Medulla oblongata (tissue), 1 donor: Measurements from ENCODE around the gene TMEM151A.
"Not testable (repeated sequence)": the region's sequence is repeated elsewhere in the genome, so short reads cannot be mapped to it uniquely, and the experiment has no call there.

ENCODE experiments used
- DNase-seq: peaks from one replicate; pipeline ENCODE4 v3.0.0-alpha.2; 2015; ENCODE audit errors: extremely low spot score

The TMEM151A gene

DNA sequence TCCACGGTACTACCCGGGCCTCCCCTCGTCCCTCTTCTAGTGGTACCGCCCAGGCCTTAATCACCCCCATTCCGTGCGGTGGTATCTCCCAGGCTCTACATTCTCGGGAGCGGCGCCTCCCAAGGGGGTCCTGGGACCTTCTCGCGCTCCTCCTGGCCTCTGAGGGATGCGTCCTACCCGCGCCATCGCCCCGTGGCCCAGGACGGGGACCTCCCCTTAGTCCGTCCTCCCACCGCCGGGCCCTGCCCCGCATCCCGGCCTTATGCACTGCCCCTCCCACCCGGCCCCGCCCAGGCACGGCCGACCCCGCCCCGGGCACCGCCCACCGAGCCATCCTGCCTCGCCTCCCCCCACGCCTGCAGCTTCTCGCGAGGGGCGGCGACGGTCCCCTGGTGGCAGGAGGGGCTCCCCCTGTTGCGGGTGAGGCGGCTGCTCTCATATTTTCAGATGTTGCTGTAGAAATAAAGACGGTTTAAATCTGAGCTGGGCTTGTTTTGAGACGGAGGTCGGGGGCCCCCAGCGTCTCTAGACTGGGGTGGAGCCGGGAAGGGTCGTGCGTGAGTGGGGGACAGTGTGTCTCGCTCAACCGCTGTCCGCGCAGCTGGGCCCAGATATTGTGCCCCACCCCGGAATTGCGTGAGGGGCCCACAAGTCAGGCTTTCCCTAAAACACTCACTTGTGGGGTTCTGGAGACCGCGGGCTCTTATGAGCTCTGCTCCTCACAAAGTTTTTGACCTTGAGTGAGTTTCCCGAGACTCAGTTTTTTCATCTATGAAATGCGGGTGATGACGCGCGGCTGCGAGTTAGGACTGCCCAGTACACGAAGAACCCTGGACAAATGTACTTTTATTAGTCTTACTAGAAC lies 24.1 kb upstream of the TMEM151A start:
- DNase-seq: peak; percentile 87

DNA sequence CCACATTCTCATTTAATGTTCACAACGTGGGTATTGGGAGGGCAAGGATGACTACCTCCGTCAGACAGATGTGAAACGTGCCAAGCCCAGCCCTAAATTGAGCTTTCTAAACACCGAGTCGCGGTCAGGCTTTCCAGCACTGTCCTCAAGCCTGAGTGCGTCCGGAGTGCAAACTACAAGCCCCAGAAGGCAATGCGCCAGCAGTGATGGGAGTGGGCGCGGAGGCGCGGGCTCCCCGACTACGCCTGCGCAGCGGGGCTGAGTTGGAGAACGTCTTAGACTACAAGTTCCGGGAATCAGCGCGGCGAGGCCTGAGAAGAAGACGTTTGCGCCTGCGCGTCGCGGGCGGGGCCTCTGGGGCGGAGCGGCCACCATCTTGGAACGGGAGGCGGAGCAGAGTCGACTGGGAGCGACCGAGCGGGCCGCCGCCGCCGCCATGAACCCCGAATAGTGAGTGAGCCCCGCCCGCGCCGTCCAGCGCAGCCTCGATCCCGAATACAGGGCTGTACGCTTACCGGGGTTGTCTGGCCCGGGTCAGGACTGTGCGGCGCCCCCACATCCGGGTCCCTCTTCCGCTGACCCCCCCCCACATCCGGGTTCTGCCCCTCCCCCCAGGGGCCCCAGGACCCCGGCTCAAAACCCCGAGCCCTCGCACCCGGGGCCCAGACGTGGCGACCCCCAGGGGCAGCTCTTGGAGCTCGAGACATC lies 23.3 kb upstream of the TMEM151A start, which contains the start of gene RAB1B:
Gene RAB1B (plus strand): TSS at position 396 of the 708 bp plus-strand sequence. CDS start 41 bp downstream, at position 437.
- DNase-seq: peak; percentile 100

DNA sequence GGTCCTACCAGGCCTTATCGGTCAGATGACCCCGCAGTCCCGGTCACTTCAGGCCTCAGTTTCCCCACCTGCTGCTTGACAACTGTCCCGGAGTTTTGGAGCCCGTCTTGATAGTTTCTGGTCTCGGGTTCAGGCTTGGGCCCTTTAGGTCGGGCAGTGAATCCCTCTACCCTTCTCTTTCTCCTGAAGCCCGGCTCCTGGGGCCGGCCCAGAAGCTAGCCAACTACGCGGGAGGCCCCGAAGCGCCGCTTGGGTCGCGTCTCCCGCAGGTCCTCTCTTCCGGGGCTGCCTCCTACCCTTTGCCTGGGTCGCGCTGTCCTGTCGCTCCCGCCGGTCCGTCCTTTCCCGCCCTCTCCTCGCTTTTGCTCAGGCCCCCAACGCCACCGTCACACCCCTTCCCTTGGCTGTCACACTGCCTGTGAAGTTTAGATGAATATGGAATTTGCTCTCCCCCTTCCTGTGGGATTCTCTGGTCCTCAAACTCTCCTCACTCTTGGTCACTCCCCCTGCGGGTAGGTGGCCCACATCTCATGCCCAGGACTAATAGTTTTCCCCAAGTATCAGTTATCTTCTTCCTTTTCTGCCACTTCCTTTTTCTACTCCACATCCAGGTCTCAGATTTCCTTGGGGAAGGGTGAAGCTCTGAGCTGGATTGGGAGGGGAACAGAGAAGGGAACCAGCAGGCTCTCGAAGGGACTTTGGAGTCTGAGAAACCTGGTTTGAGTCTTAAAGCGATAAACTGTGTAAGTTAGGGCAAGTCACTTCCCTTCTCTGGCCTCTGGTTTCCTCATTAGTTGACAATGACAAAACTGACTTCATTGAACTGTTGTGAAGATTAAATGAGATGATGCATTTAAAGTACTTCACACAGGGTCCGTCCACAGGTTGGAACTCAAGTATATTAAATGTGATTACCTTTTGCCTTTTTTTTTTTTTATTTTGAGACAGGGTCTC lies 22.5 kb upstream of the TMEM151A start:
- DNase-seq: peak; percentile 46

DNA sequence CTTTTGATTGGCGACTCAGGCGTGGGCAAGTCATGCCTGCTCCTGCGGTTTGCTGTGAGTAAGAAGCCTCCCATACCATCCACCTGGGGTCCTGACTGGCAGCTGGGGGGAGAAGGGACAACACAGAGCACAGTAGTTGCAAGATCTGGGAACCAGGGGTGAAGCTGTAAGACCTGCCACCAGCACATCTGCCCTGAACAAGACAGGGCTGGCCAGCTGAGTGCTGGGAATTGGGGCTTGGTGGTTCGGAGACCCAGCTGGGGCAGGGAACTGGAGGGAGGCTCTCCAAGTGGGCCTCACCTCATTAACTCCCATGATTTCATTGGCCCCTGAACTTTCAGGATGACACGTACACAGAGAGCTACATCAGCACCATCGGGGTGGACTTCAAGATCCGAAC lies 19.9 kb upstream of the TMEM151A start:
- no peak for DNase-seq

DNA sequence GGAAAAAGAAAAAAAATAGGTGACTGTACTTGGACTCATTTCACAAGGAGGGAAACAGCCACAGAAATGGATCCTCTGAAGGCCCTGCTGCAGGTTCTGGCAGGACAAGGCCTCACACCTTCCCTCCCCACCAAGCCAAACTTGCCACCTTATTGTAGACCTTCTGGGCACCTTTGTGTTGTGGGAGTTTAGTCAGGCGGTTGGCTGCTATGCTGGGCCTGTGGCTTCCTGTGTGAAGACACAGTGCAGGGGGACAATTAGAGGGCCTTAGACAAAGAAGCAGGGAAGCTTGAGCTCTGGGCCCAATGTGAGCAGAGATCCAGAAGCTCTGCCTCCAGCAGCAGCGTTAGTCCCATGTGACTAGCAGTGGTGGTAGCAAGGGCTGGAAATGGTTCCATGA lies 19.1 kb upstream of the TMEM151A start:
- DNase-seq: no peak

DNA sequence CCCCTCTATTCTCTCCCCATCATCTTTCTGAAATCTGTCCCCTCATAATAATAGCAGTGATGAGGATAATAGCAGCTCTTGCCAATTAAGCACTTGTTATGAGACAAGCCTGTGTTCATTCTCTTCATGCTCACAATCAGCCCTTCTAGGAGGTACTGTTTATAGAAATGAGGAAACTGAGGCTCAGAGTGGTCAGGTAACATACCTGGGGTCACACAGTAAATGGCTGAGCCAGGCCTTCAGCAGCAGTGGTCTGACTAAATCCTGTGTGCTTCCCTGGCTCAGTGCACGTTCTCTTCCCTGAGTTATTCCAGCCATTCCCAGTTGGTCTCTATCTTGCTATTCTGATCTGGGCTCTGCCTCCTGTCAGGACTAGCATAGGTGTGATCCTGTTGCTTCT lies 17.5 kb upstream of the TMEM151A start:
- no peak for DNase-seq

DNA sequence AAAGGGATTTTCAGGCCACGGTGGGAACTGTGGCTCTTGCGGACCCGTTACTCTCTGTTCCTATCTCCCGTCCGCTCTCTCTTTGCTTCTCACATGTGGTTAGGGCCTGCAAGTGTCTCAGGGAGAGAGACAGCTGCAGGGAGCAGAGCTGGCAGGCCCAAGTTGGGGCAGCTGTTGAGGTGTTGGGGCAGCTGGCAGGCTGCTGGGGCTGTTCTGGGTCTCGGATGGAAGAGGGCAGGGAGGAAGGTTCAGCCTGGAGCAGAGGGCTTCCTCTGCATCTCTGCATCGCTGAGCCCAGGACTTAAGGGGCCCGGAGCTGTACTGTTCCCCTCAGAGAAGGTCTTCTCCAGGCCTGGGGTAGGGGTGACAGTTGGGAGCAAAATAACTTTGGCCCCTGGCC lies 16.3 kb upstream of the TMEM151A start:
- no peak for DNase-seq

DNA sequence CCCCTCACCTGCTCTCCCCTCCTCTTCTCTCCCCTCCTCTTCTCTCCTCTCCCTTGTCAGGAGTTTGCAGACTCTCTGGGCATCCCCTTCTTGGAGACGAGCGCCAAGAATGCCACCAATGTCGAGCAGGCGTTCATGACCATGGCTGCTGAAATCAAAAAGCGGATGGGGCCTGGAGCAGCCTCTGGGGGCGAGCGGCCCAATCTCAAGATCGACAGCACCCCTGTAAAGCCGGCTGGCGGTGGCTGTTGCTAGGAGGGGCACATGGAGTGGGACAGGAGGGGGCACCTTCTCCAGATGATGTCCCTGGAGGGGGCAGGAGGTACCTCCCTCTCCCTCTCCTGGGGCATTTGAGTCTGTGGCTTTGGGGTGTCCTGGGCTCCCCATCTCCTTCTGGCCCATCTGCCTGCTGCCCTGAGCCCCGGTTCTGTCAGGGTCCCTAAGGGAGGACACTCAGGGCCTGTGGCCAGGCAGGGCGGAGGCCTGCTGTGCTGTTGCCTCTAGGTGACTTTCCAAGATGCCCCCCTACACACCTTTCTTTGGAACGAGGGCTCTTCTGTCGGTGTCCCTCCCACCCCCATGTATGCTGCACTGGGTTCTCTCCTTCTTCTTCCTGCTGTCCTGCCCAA lies 15.6 kb upstream of the TMEM151A start:
- no peak for DNase-seq

DNA sequence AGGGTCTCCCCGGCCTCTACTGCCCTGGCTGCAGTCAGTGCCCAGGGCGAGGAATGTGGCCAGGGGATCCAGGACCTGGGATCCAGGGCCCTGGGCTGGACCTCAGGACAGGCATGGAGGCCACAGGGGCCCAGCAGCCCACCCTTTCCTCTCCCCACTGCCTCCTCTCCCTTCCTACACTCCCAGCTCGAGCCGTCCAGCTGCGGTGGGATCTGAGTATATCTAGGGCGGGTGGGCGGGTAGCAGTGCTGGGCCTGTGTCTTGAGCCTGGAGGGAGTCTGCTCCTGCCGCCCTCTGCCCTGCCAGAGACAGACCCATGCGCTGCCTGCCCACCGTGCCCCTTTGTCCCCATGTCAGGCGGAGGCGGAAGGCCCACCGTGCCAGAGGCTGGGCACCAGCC lies 15.1 kb upstream of the TMEM151A start:
- DNase-seq: not testable (repeated sequence)

DNA sequence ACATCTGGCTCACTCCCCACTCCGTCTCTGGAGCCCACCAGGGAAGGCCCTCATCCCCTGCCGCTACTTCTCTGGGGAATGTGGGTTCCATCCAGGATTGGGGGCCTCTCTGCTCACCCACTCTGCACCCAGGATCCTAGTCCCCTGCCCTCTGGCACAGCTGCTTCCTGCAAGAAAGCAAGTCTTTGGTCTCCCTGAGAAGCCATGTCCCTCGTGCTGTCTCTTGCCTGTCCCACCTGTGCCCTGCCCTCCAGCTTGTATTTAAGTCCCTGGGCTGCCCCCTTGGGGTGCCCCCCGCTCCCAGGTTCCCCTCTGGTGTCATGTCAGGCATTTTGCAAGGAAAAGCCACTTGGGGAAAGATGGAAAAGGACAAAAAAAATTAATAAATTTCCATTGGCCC lies 14.6 kb upstream of the TMEM151A start:
- not testable (repeated sequence) for DNase-seq

DNA sequence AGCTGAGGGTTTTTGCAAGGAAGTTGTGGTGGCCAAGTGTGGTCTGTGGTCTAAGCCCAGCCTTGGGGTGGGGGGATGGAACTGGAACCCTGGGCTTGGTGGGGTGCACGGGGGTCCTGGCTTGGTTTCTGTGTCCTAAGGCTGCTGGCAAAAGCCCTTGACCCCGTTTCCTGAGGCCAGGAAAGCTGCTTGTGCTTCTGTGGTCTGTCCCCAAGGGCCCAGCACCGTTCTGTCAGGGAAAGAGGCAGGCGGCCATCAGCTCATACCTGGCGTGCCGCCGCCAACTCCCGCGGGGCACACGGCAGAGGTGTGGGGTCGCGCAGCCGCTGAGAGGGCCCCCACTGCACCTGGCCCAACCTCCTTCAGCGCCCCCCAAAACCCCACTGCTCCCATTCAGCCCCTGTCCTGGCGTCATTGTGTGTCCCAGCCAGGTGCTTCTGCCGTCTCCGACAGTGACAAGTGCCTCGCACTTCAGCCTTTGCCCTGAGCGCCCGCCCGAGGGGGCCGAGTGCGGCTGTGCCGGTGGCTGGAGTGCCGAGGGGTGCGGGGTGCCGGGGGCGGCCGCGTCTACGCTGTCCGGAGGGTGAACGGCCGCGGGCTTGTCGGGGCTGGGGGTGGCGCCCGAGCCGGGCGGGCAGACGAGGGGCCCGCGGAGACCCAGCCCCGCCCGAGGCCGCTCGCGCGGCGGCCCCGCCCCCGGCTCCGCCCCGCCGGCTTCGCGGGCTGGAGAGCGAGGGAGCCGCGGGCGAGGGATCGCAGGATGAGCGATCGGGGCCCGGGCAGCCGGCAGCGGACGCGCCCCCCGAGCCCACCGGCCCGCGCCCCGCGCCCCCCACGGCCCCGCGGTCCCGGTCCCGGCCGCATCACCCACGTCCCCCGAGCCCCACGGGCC lies 14.0 kb upstream of the TMEM151A start, which contains the start of gene CNIH2:
Gene CNIH2 (plus strand): TSS at position 705 of the 892 bp plus-strand sequence. CDS start 282 bp downstream, outside the sequence.
- no peak for DNase-seq

DNA sequence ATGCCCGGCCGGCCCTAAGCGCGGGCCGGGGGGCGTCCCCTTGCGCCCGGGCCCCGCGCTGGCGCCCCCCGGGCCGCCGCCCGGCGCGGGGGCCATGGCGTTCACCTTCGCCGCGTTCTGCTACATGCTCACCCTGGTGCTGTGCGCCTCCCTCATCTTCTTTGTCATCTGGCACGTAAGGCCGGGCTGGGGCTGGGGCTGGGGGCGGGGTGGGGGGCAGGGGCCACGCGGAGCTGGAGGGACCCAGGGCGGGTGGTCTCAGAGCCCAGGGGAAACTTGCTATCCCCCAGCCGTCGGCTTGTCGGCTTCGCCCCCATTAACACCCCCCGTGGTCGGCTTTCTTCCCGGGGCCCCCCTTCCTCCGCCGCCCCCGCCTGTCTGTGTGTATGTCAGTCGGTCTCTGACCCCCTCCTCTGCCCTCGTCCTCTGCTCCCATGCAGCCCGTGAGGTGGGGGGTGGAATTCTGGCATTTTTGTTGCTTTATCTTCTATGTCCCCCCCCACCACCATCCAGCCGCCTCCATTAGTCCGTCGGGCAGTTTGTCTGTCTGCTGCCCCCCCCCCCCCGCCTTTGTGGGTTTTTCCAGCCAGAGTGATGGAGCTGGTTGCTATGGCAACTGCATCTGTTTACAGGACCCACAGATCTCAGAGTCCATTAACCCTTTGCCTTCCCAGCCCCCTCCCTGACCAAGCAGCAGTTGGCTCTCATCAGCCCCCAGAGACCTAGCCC lies 13.2 kb upstream of the TMEM151A start:
- no peak for DNase-seq

DNA sequence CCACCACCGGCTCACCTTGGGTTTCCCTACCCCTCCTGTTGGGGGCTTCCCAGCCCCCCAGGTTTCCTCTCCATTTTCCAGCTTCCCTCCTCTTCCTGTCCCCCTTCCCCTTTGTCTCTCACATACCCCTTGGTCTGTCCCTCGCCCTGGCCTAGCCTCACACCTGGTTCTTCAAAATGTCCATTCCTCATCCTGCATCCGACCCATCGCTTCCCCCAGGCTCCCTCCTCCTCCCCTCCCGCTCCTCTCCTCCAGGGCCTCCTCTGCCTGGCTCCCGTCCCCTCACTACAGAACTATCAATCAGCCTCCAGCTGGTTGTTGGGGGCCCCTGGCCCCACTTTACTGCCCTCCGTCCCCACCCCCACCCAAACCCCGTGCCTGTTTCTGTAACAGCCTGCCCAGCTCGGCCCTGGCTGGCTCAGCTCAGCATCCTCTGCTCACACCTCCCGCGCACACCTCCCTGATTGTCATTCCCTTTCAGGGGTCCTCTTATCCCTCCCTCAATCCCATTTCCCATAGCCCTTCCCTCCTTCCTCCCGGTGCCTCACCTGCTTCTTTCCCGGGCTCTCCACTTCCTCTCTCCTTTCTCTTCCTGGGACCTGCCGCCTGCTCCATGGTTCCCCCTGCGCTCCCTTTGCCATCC lies 12.5 kb upstream of the TMEM151A start:
- DNase-seq: no peak

DNA sequence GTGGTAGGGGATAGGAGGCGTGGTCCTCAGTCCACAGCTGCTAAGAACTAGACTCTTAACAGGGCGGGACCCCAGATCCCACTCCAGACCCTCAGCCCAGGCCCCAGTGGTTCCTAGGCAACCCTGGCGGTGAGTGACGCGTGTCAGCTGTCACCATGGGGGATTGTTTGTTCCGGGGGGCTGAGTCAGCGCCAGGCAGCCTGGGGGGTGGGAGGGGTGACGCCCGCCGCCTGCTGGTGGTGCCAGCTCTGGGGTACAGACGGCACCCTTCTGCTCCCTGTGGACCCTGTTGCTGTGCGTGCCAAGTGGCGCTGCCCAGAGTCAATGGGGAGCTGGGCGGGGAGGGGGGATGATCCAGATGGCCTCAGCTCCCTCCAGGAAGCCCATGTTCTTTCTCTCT lies 11.3 kb upstream of the TMEM151A start:
- DNase-seq: no peak

DNA sequence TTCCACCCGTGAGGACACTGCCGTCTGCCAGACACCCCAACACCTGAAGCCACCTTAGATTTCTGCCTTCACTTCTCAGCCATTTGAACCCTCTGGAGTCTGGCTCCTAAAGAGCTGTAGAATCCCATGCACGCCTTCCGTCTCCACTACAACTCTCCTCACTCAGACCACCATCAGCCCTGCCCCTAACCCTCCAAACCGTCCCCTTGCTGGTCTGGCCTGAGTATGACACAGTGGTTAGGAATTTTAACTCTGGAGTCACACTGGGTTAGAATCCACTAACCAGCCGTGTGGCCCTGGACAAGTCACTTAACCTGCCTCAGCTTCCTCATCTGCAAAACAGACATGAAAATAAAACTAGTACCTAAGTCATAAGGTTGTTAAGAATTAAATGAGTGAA lies 10.7 kb upstream of the TMEM151A start:
- DNase-seq: no peak

DNA sequence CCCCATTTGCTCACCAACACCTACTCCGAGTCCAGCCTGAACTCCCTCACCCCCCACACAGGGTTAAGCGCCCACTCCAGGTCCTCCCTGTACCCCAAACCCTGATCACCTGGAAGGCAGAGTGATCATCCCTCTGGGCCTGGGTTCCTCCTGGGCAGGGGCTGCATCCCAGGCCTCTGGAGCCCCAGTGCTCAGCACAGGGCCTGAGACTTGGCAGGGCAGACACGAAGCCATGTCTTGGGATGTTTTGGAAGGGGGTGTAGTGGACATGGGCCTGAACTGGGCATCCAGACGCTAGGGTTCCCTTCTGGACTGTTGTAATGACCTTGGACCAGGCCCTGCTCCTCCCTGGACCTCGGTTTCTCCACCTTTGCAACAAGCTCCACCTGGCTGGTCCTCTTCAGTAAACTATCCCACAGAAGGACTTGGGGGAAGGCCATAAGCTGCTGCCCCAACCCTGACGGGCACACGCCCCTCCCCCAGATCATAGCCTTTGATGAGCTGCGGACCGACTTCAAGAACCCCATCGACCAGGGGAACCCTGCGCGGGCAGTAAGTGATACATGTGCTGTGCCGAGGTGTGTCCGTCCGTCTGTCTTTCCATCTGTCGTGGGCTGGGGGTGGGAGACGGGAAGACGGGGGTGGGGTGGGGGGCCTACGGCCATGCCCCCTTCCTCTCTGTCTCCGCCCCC lies 9.8 kb upstream of the TMEM151A start:
- no peak for DNase-seq

DNA sequence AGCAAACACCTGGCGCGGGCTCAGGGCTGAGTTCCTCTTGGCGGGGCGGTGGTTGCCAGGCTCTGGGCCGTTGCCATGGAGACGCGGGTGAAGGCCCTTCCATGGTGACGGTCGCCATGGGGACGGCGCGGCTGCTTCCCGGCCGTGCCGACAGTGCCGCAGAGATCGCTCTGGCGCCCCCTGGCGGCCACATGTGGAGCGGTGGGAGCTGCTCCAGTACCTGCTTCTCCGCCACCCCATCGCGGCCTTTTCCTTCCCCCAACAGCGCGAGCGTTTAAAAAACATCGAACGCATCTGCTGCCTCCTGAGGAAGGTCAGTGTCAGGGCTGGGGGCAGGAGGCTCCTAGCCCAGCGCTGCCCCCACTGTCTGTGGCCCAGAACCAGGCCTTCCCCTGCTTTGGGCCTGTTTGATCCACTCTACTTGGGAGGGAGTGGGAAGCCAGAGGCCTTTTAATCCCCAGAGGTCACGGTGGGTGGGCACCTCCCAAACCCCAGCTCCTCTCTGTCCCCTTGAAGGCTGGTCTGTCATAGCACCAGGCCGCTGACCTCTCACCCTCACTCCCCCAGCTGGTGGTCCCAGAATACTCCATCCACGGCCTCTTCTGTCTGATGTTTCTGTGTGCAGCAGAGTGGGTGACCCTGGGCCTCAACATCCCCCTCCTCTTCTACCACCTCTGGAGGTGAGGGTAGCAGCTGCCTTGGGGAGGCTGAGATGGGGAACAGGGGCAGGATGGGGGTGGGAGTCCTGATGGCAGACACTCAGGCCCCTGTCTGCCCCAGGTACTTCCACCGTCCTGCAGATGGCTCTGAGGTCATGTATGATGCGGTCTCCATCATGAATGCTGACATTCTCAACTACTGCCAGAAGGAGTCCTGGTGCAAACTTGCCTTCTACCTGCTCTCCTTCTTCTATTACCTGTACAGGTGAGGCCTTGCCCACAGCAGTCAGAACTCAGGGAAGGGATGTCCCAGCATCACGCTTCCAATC lies 8.9 kb upstream of the TMEM151A start:
- peak; percentile 99 for DNase-seq
